AG04449 (cell line): ENCODE measurements around the gene SPECC1.

ENCODE experiments used
- CTCF ChIA-PET: fragments of 350-600 bp; formaldehyde crosslinking; extraction: SDS; loops from one replicate; lab custom pipeline; 2021; ENCODE audit warnings: antibody characterized with exemption; lab: Yijun Ruan, JAX
- POLR2A ChIA-PET: fragments of 400-600, 350-600 bp; formaldehyde crosslinking; extraction: SDS; loops from one replicate; lab custom pipeline; 2020; ENCODE audit warnings: antibody characterized with exemption, inconsistent platforms; lab: Yijun Ruan, JAX
- DNase-seq: peaks from one replicate; pipeline ENCODE4 v3.0.0-alpha.2; 2010; ENCODE audit warnings: low read depth, low spot score
- H3K4me3 ChIP-seq: 2 replicates; pipeline ENCODE4 v1.5.1; 2011; ENCODE audit warnings: low read depth, mild to moderate bottlenecking, control low read depth, low read length
- CTCF ChIP-seq: IDR thresholded peaks from one replicate; pipeline ENCODE4 v1.5.1; 2011; ENCODE audit warnings: mild to moderate bottlenecking, moderate library complexity, low read length, control low read depth, inconsistent platforms; ENCODE audit not compliant: insufficient read depth; ENCODE audit errors: missing control alignments

SPECC1 gene

GRCh38 chr17:20142268-20142667 lies 133.1 kb downstream of the SPECC1 start:
- no peak for TF ChIP-seq CTCF
- CTCF ChIA-PET = interaction anchor here (1.4 kb wide), 1 partner anchor 25 kb away, joined by 4 read pairs; no protein-coding TSS in a partner anchor
- H3K4me3 ChIP-seq = no peak overlapping the region
- no peak for DNase-seq
- POLR2A ChIA-PET = no interaction called here

- no peak for TF ChIP-seq CTCF
- no peak for DNase-seq
- ChIA-PET CTCF (interaction anchor here (1.4 kb wide), 1 partner anchor 22 kb away, joined by 4 read pairs; no protein-coding TSS in a partner anchor), POLR2A (no interaction called here)
- H3K4me3 ChIP-seq = no peak overlapping the region
These were observed 134.6 kb downstream of the SPECC1 start for GRCh38 chr17:20143740-20144139.

GRCh38 chr17:20145567-20145966 lies 136.4 kb downstream of the SPECC1 start:
- POLR2A ChIA-PET = no interaction called here
- DNase-seq = no peak
- no peak for TF ChIP-seq CTCF
- H3K4me3 ChIP-seq = no peak overlapping the region
- CTCF ChIA-PET = no interaction called here

- no peak for DNase-seq
- POLR2A ChIA-PET = no interaction called here
- no peak for TF ChIP-seq CTCF
- H3K4me3 ChIP-seq = no peak overlapping the region
- CTCF ChIA-PET = interaction anchor here (1.7 kb wide), 1 partner anchor 156 kb away, joined by 3 read pairs; no protein-coding TSS in a partner anchor
These were observed 140.1 kb downstream of the SPECC1 start for GRCh38 chr17:20149251-20149650.

- CTCF ChIA-PET = no interaction called here
- POLR2A ChIA-PET = no interaction called here
- no peak for TF ChIP-seq CTCF
- DNase-seq = no peak
- H3K4me3 ChIP-seq = no peak overlapping the region
These were observed 142.0 kb downstream of the SPECC1 start for GRCh38 chr17:20151174-20151573.

- ChIA-PET POLR2A (no interaction called here), CTCF (no interaction called here)
- no peak overlapping the region for H3K4me3 ChIP-seq
- no peak for DNase-seq
- no peak for TF ChIP-seq CTCF
These were observed 144.1 kb downstream of the SPECC1 start for GRCh38 chr17:20153231-20153630.
